Mesothelial cell of epicardium (in vitro differentiated cells): ENCODE measurements around the gene CRHBP. TPM values are rescaled to one million over a fixed set of nuclear protein-coding genes. Genes with fewer than 3 reads are reported as not detected.

Experiments used
- DNase-seq, 2 experiments: peaks; one replicate each; pipeline ENCODE4 v3.0.0; 2021; ENCODE audit warnings: low spot score in 2 of 2; ENCODE audit not compliant: unreplicated experiment in 2 of 2
- H3K27ac Mint-ChIP-seq: 2 replicates; pipeline ENCODE4 v1.8.0; 2021; ENCODE audit warnings: mixed read lengths
- H3K27me3 Mint-ChIP-seq: 2 replicates; pipeline ENCODE4 v1.8.0; 2021; ENCODE audit warnings: low read depth, mixed read lengths
- H3K36me3 Mint-ChIP-seq: 2 replicates; pipeline ENCODE4 v1.8.0; 2021; ENCODE audit warnings: mixed read lengths
- H3K4me1 Mint-ChIP-seq: 2 replicates; pipeline ENCODE4 v1.8.0; 2021; ENCODE audit warnings: mixed read lengths
- H3K4me3 Mint-ChIP-seq: 2 replicates; pipeline ENCODE4 v1.8.0; 2021; ENCODE audit warnings: mild to moderate bottlenecking, moderate library complexity, mixed read lengths
- H3K9me3 Mint-ChIP-seq: 2 replicates; pipeline ENCODE4 v1.8.0; 2021; ENCODE audit warnings: mixed read lengths
- total RNA-seq: library from RNA; stranded (reverse); gene quantifications from 3 replicates; pipeline ENCODE4 v1.2.1, GENCODE V29; 2021
- TF ChIP-seq, protein P1 (sequence below): fragments of 200-600 bp; sonication (generic); IDR thresholded peaks from one replicate; pipeline ENCODE4 v1.5.0; 2021; ENCODE audit warnings: antibody characterized with exemption; ENCODE audit not compliant: unreplicated experiment

Gene CRHBP
- total RNA-seq, 1 donor from 2014 or later, result 10.7 TPM

DNA sequence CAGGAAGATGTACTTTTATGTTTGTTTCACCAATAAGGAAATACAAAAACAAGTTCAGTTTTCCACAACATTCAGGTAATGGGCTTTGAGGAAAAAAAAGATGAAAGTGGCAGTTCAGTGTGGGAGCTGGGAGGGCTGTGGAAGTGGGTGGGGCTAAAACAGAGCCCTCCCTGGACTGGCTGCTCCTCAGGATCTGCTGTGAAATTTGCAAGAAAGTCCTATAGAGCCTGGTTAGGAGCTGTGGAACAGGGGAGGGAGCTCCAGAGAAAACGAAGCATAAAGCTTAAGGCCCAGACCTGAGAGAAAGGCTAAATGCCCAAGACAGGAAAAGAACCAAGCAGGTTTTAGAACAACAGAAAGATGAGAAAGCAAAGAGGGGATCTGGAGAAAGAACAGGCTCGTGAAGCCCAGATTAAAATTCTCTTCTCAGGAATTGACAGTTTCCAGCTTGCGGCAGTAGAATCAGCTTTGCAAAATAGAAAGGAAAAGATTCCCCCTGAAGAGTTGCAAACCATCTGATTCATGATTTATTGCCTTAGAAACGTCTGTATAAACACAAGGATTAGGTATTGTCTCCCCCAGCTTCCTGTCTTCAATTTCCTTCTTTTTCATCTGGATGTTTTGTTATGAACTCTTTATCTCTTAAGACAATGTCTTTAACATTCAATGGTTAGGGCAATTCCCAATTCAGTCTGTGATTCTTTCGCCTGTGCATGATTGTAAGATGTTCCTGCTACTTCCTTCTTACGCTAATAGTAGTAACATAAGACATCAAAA is 26.3 kb upstream of the CRHBP start:
- Mint-ChIP-seq H3K4me1 (peaks cover 8% of the 10 kb centered on the region), H3K36me3 (no peaks in the 10 kb centered on the region), H3K27me3 (peaks cover 5% of the 10 kb centered on the region), H3K9me3 (no peaks in the 10 kb centered on the region), H3K4me3 (no peak overlapping the region), H3K27ac (peak overlapping the region; percentile 44)
- TF ChIP-seq, protein P1, sequence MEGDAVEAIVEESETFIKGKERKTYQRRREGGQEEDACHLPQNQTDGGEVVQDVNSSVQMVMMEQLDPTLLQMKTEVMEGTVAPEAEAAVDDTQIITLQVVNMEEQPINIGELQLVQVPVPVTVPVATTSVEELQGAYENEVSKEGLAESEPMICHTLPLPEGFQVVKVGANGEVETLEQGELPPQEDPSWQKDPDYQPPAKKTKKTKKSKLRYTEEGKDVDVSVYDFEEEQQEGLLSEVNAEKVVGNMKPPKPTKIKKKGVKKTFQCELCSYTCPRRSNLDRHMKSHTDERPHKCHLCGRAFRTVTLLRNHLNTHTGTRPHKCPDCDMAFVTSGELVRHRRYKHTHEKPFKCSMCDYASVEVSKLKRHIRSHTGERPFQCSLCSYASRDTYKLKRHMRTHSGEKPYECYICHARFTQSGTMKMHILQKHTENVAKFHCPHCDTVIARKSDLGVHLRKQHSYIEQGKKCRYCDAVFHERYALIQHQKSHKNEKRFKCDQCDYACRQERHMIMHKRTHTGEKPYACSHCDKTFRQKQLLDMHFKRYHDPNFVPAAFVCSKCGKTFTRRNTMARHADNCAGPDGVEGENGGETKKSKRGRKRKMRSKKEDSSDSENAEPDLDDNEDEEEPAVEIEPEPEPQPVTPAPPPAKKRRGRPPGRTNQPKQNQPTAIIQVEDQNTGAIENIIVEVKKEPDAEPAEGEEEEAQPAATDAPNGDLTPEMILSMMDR, result no peak
- DNase-seq, result no peak

DNA sequence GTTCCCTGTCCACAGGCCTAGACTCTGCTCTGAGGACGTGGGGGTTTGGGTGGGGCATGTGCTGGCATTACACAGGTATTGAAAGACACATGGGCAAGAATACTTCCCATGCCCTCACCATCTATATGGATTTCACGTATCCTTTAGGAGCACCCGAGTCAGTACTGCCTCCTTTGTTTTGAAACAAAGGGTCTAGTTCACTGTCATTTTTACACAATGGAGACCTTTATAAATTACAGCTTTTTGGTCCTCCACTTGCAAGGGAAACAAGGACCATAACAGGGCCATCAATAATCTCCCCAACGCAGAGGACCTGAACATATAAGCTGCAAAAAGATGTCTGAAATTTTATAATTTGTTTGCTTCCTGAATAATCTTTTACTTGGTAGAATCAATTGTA is 24.9 kb upstream of the CRHBP start:
- Mint-ChIP-seq H3K27ac (no peak overlapping the region), H3K9me3 (no peaks in the 10 kb centered on the region), H3K36me3 (no peaks in the 10 kb centered on the region), H3K4me3 (no peak overlapping the region), H3K27me3 (peaks cover 5% of the 10 kb centered on the region), H3K4me1 (peaks cover 8% of the 10 kb centered on the region)
- TF ChIP-seq, protein P1, result no peak
- DNase-seq, result no peak

GRCh38 chr5:76930083-76930482 is 22.8 kb upstream of the CRHBP start:
- Mint-ChIP-seq H3K4me1 (peaks cover 8% of the 10 kb centered on the region), H3K4me3 (no peak overlapping the region), H3K36me3 (no peaks in the 10 kb centered on the region), H3K9me3 (peaks cover 9% of the 10 kb centered on the region), H3K27me3 (peaks cover 5% of the 10 kb centered on the region), H3K27ac (no peak overlapping the region)
- TF ChIP-seq, protein P1, result no peak
- no peak for DNase-seq

DNA sequence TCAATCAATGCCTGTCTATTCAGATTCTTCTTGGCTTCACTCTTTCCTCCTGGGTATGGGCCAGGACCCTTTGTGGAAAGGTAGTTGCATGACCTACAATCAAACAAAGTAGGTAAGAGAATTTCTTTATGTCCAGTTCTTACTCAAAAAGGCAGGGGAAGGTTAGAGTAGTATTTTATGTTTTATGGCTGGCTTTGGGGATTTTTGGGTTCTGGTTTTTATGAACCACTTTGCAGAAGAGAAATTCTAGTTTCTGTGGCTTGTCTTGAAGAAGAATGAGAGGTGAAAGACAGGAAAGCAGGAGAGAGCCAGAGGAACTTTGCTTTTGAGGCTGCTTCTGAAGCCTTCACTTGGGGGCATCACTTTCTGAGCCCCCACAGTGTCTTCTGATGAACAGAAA is 14.7 kb upstream of the CRHBP start:
- H3K36me3 Mint-ChIP-seq, result no peaks in the 10 kb centered on the region
- no peaks in the 10 kb centered on the region for H3K4me1 Mint-ChIP-seq
- TF ChIP-seq, protein P1, result no peak
- no peak for DNase-seq
- no peaks in the 10 kb centered on the region for H3K27me3 Mint-ChIP-seq
- H3K4me3 Mint-ChIP-seq, result no peak overlapping the region
- no peak overlapping the region for H3K27ac Mint-ChIP-seq
- peaks cover 18% of the 10 kb centered on the region for H3K9me3 Mint-ChIP-seq

GRCh38 chr5:76941000-76941399 is 11.8 kb upstream of the CRHBP start:
- TF ChIP-seq, protein P1, result no peak
- H3K27ac Mint-ChIP-seq, result no peak overlapping the region
- no peak for DNase-seq
- no peaks in the 10 kb centered on the region for H3K36me3 Mint-ChIP-seq
- H3K9me3 Mint-ChIP-seq, result peaks cover 9% of the 10 kb centered on the region
- peaks cover 15% of the 10 kb centered on the region for H3K4me1 Mint-ChIP-seq
- H3K4me3 Mint-ChIP-seq, result no peak overlapping the region
- no peaks in the 10 kb centered on the region for H3K27me3 Mint-ChIP-seq

DNA sequence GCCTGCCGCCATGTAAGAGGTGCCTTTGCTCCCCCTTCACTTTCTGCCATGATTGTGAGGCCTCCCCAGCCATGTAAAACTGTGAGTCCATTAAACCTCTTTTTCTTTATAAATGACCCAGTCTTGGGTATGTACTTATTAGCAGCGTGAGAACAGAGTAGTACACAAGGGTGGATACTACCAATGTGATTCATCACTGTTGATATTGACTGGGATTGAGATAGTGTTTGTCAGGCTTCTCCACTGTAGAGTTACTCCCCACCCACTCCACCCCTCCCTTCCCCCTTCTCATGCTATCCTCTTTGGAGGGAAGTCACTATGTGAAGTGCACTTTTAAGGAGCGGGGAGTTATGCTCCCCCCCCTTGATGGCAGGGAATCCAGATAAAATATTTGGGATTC is 11.4 kb upstream of the CRHBP start:
- Mint-ChIP-seq H3K4me3 (no peak overlapping the region), H3K4me1 (peaks cover 18% of the 10 kb centered on the region), H3K27me3 (no peaks in the 10 kb centered on the region), H3K27ac (no peak overlapping the region), H3K9me3 (peaks cover 9% of the 10 kb centered on the region), H3K36me3 (no peaks in the 10 kb centered on the region)
- DNase-seq, result no peak
- TF ChIP-seq, protein P1, result no peak
